ENCODE results near the gene NCLN.
A peak's percentile ranks its signal among the peaks of the same experiment; 100 is the strongest.

The NCLN gene, protein sequence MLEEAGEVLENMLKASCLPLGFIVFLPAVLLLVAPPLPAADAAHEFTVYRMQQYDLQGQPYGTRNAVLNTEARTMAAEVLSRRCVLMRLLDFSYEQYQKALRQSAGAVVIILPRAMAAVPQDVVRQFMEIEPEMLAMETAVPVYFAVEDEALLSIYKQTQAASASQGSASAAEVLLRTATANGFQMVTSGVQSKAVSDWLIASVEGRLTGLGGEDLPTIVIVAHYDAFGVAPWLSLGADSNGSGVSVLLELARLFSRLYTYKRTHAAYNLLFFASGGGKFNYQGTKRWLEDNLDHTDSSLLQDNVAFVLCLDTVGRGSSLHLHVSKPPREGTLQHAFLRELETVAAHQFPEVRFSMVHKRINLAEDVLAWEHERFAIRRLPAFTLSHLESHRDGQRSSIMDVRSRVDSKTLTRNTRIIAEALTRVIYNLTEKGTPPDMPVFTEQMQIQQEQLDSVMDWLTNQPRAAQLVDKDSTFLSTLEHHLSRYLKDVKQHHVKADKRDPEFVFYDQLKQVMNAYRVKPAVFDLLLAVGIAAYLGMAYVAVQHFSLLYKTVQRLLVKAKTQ

DNA sequence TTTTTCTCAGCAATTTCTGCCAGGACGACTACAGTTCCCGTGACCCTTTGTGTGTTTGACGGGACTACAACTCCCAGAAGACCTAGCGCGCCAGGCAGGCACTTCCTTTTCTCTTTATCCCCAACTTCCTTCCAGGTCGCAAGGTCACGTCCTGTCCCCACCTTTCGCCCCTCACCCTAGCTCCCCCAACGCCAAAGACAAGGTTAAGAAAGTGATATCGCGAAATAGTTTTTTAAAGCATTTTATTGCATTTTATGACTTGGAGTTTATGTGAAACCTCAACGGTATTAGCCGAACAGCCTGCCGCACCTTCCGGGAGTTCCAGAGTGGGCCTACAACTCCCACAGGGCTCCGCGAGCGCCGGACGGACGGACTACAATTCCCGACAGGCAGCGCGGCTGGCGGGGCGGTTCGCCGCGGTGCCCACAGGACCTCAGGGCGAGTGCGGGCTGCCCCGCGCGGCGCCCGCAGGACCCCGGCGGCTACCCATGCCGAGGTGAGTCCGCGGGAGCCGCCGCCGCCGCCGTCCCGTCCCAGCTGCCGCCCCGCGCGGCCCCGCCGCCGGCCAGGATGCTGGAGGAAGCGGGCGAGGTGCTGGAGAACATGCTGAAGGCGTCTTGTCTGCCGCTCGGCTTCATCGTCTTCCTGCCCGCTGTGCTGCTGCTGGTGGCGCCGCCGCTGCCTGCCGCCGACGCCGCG is at the start of gene NCLN:
Gene NCLN (plus strand): TSS at position 470 of the 699 bp plus-strand sequence. CDS start 101 bp downstream, at position 571.
- FAIRE-seq (peak; percentile 100), DNase-seq (ENCODE audit: insufficient read length, low spot score) (peak; percentile 86)

DNA sequence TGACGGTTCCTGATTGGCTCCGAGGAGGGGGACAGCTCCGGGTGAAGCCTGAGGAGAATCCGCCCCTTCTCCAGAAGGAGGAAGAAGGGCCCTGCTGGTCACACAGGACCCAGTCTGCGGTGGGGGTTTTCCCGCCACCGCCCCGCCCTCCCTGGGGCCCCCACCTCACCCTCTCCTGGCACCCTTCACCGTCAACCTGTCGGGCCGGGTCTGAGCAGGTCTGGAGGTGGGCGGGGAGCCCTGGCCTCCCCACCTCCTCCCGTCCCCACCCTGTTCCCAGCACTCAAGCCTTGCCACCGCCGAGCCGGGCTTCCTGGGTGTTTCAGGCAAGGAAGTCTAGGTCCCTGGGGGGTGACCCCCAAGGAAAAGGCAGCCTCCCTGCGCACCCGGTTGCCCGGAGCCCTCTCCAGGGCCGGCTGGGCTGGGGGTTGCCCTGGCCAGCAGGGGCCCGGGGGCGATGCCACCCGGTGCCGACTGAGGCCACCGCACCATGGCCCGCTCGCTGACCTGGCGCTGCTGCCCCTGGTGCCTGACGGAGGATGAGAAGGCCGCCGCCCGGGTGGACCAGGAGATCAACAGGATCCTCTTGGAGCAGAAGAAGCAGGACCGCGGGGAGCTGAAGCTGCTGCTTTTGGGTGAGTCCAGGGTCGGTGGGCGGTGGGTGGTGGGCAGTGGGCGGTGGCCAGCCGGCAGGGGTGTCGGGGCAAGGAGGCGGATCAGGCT is 49.6 kb upstream of the NCLN start, which contains the start of gene GNA15:
Gene GNA15 (plus strand): TSS at position 73 of the 723 bp plus-strand sequence. CDS start 418 bp downstream, at position 491.
- peak; percentile 37 for FAIRE-seq
- no peak for DNase-seq (ENCODE audit: insufficient read length, low spot score)

DNA sequence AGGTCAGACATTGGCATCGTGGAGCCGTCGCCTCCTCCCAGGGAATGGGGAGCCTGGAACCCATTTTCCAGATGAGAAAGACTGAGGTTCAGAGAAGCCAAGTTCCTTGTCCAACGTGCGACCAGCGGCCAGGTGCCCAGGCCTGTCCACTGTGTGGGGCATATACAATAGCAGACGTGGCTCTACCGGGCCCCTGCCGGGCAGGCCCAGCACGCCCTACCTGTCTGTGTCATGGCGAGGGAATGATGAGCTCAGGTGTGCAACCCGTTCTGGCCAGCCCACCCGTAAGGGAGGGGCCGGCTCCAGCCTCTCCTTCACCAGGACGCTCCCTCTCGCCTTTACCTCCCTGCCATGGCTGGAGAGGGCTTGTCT is 49.1 kb upstream of the NCLN start:
- DNase-seq (ENCODE audit: insufficient read length, low spot score) (no peak), FAIRE-seq (no peak)

DNA sequence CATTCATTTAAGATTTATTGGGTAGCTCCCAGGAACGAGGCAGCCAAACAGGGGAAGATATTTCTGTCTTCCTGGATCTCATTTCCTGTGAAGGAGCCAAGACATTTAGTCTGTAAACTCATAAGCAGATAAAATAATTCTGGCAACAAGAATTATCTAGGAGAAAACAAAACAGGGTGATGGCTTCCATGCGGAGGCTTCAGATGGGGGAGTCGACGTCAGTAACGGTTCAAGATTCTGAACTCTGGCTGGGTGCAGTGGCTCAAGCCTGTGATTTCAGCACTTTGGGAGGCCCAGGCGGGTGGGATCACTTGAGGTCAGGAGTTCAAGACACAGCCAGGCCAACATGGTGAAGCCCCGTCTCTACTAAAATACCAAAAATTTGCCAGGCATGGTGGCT is 48.6 kb upstream of the NCLN start:
- peak; percentile 11 for FAIRE-seq

DNA sequence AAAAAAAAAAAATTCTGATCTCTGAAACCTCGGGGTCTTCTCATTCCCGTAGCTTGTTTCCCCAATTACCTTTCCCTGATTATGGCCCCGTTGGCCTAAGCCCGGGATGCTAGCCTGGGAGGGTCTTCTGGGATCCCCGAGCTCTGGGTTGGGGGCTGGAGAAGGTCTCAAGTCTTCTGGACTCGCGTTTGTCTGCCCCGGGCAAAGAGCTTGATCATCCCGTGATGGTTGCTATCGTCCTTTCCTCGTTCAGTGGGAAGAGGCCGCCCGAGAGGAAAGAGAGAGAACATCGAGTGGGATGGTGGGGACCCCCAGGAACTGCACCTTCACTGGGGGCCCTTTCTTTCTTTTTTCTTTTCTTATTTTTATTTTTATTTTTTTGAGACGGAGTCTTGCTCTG is 47.5 kb upstream of the NCLN start:
- DNase-seq (ENCODE audit: insufficient read length, low spot score) (no peak), FAIRE-seq (no peak)

More for the DNA sequence above, 48.6 kb upstream of the NCLN start:
- DNase-seq (ENCODE audit: insufficient read length, low spot score): no peak

DNA sequence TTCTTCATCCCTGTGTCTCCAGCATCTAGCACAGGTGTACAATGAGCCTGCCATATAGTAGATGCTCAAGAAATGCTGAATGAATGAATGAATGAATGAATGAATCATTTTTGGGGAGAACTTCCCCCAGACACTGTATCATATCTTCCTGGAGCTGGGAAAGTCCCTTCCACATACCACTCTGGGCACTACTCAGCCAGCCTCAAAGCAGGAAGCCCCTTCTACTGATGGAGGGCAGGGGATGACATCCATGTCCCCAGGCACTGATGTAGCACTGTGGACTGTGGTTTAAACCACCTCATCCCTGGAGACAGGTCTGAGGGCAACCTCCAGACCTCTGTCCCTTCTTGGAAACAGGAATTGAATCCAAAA is 45.1 kb upstream of the NCLN start:
- FAIRE-seq (no peak), DNase-seq (ENCODE audit: insufficient read length, low spot score) (no peak)

DNA sequence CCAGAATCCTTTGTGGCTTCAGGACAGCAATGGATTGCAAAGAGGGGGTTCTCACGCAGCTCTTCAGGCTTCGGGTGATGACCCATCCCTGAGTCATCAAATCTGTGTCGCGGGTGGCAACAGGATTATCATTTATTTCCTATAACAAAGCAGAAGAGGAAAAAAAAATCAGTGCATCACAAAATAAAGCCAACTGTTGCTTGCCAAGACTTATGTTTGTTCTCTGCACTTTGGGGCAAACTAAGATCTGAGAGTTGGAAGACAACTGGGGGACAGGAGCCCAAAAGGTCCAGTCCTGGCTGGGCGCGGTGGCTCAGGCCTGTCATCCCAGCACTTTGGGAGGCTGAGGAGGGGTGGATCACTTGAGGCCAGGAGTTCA is 43.4 kb upstream of the NCLN start:
- DNase-seq (ENCODE audit: insufficient read length, low spot score) (no peak), FAIRE-seq (peak; percentile 48)

DNA sequence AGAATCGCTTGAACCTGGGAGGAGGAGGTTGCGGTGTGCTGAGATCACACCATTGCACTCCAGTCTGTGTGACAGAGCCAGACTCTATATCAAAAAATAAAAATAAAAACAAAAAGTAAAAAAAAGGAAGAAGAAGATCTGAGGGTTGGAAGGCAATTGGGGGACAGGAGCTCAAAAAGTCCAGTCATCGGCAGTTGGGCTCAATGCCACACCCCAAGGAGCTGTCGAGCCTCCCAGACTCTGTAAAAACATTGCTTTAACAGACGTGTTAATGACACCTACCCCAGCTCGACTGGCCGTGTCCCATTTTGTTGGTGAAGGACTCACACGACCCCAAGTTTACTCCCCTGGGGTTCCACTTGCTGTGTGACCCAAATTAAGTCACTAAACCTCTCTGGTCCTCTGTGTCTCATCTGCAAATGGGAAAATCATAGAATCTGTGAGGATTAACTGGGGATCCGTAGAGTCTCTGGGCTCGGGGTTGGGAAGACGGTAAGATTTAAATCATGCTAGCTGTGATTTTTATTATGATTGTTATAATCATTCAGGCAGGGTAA is 42.9 kb upstream of the NCLN start:
- DNase-seq (ENCODE audit: insufficient read length, low spot score) (no peak), FAIRE-seq (no peak)

DNA sequence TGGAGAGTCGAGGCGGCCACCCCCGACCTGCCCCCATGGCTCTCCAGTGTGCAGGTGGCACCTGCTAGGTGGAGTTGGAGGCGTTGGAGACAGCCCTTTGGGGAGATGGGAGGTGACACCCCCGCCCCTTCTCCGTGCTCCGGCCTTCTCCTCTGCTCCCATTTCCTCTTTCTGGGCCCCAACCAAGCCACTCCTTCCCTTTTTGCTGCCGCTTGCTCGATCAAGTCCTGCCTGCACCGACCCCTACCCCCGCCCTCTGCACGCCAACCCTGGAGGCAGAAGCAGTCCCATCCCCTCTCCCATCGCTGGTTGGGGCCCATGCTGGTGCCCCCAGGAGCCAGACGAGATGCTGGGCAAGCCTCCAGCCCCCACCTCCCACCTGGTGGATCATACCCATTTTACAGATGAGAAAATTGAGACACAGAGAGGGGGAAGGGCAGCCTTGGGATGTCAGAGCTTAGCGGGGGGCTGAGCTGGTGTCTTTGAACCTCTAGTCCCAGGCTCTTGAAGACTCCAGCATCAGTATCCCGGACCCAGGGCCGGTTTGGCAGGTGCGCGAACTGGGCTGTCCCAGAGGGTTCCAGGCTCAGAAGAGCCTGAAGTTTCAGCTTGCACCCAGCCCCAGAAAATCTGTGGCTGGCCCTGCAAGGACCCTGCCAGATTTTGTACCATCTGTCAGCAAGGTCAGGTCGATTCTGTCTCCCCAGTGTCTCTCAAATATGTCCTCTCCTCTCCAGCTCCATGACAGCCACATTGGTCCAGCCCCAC is 39.6 kb upstream of the NCLN start:
- DNase-seq (ENCODE audit: insufficient read length, low spot score) (no peak), FAIRE-seq (no peak)

DNA sequence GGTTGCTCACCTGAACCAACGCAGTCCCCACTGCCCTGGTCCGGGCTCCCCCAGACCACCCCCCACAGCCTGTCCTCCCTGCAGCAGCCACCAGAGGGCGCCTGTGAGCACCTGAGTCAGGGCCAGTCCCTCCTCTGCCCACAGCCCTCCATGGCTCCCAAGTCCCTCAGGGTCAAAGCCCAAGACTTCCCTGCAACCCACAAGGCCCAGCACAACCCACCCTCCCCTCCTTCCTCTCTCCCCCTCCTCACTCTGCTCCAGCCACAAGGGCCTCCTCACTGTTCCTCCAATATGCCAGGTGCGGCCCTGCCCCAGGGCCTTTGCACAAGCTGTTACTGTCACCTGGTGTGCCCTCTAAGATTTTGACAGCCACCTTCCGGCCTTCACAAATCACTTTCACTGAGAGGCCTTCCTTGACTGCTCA is 39.0 kb upstream of the NCLN start:
- DNase-seq (ENCODE audit: insufficient read length, low spot score): no peak
- peak; percentile 64 for FAIRE-seq

DNA sequence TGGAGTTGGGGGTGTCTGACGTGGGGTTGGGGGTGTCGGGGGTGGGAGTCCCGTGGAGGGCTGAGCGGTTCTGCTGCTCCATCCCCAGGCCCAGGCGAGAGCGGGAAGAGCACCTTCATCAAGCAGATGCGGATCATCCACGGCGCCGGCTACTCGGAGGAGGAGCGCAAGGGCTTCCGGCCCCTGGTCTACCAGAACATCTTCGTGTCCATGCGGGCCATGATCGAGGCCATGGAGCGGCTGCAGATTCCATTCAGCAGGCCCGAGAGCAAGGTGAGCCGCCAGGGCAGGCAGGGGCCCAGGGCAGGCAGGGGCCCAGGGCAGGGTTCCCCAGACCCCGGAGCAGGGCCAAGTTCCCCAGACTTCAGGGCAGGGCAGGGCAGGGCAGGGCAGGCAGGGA is 37.2 kb upstream of the NCLN start:
- no peak for FAIRE-seq
- no peak for DNase-seq (ENCODE audit: insufficient read length, low spot score)

DNA sequence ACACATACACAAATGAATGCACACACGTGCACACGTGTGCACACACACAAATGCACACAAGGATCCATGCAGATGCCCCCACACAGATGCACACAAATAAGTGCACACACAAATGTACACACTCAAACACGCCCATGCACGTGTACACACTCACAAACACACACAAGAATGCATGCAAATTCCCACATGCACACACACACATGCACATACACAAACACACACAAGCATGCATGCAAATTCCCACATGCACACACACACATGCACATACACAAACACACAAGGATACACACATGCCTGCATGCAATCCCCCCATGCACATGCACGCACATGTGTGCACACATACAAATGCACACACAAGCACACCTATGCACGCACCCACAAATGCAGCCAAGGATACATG is 36.6 kb upstream of the NCLN start:
- no peak for DNase-seq (ENCODE audit: insufficient read length, low spot score)
- no peak for FAIRE-seq

DNA sequence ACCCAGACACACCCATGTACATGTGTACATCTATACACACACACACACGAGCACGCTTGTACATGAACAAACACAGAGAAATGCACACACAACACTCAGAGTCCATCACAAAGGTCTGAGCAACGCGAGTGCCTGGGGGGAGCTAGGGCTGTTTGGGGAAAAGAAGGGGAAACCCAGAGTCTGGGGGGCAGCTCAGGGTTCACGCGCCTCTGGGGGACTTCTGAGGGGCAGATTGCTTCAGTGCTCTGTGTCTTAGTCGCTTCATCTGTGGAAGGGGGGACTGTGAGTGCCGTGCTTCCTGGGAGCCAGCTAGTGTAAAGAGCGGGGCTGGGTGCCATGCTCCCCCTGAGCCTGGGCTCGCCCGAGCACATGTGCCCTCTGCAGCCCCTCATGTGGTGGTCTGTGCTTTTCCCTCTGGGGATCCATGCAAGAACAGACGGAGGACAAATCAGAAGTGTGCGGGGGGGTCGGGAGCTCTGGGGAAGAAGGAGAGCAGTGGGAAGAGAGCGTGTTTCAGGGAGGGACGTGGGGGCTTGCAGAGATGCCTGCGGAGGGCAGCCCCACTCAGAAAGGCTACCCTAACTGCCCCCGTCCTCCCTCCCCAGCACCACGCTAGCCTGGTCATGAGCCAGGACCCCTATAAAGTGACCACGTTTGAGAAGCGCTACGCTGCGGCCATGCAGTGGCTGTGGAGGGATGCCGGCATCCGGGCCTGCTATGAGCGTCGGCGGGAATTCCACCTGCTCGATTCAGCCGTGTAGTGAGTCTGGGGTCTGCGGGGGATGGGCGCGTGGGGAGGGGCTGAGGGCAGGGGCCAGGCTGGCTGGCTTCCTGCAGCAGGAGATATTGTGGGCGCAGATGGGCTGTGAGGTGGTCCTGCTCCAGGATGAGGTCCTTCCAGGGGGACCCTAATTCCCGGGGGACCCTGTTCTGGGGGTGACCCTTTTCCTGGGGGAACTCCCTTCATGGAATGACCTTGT is 35.9 kb upstream of the NCLN start:
- FAIRE-seq: no peak
- DNase-seq (ENCODE audit: insufficient read length, low spot score): no peak

DNA sequence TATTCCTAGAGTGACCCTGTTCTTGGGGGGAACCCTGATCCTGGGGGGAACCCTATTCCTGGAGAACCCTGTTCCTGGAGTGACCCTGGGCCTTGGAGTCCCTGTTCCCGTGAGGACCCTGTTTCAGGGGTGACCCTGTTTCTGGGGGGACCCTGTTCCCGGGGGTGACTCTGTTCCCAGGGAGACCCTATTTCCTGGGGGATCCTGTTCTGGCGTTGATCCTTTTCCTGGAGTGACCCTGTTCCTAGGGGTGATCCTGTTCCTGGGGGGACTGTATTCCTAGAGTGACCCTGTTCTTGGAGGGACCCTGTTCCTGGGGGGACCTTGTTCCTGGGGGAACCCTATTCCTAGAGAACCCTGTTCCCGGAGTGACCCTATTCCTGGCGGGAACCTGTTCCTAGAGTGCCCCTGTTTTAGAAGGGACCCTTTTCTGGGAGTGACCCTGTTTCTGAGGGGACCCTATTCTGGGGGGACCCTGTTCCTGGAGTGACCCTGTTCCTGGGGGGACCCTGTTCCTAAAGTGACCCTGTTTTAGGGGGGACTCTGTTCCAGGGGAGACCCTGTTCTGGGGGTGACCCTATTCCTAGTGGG is 34.9 kb upstream of the NCLN start:
- no peak for FAIRE-seq
- no peak for DNase-seq (ENCODE audit: insufficient read length, low spot score)

DNA sequence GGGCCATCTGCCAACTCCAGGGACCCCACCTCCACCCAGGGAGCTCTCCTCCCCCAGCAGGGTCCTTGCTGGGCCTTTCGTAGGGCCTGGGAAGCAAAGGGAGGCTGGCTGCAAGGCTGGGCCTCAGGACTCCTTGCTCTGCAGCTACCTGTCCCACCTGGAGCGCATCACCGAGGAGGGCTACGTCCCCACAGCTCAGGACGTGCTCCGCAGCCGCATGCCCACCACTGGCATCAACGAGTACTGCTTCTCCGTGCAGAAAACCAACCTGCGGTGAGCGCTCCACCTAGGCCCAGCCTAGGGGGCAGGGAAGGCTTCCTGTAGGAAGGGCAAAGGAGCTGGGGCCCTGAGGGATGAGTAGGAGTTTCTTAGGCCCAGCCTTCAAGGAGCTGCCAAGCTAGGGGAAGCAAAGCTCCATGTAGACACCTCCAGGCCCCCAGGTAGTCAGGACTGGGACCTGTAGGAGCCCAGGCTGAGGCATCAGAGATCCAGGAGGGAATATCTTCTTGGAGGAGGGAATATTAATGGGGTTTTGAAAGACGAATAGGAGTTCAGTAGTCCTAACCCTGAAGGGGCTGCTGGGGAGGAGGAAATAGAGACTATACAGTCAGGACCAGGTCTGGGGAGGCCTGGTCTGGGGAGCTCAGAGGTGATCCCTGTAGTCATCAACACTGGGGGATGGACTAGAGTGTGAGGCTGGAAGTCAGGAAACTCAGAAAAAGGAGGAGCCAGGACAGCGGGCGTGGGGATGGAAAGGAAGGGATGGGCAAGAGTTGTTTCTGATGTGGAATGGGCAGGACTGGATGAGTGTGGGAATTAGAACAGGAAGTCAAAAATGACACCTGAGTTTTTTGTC is 33.9 kb upstream of the NCLN start:
- FAIRE-seq (no peak), DNase-seq (ENCODE audit: insufficient read length, low spot score) (no peak)

DNA sequence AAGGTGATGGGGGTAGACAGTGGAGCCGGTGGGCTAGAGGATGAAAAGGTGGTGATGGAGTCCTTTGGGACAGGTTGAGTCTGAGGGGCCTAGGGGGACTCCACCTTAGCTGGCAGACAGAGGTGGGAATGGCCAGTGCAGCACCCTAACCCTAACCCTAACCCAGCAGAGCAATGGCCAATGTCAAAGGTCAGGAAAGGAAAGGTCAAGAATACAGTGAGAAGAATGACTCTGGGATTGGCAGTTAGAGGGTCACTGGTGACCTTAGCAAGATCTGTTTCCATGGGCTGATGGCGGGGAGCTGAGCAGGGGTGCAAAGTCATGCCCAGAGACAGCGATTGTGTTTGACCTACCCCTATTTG is 33.3 kb upstream of the NCLN start:
- FAIRE-seq (no peak), DNase-seq (ENCODE audit: insufficient read length, low spot score) (no peak)

DNA sequence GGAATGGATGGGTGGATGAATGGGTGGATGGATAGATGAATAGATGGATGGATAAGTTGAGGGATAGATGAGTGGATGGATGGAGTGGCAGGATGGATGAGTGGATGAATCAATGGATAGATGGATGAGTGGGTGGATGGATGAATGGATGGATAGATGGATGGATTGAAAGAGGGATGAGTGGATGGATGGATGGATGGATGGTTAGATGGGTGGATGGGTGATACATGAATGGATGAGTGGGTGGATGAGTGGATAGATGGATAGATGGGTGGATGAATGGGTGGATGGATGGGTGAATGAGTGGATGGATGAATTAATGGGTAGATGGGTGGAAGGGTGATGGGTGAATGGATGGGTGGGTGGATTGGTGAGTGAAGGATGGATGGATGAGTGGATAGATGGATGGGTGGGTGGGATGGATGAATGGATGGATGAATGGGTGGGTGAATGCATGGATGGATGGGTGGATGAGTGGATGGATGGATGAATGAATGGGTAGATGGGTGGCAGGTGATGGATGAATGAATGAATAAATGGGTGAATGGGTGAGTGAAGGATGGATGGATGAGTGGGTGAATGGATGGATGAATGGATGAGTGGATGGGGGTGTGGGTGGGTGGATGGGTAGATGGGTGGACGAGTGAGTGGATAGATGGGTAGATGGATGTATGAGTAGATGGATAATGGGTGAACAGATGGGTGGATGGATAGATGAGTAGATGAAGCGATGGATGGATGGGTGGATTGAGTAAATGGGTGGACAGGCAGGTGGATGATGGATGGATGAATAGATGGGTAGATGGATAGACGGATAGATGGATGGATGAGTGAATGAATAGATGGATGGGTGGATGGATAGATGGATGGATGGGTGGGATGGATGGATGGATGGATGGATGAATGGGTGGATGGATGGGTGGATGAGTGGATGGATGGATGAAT is 32.2 kb upstream of the NCLN start:
- DNase-seq (ENCODE audit: insufficient read length, low spot score): no peak
- no peak for FAIRE-seq

Data from GM19239 (cell line).